ENCODE data around the gene TEX53.

- TF ChIP-seq CTCF (conservative IDR thresholded peaks at IDR 0.05; ENCODE audit: low read length) (no peak), EZH2phosphoT487 (IDR thresholded peaks at IDR 0.05; ENCODE audit: borderline replicate concordance, low read depth, low read length) (no peak)
These were observed 49.7 kb downstream of the TEX53 start for GRCh38 chr9:114607671-114608524.

Data from OCI-LY7 (cell line).